ENCODE data around the gene TMEM165. TPM values are rescaled to one million over a fixed set of nuclear protein-coding genes. Genes with fewer than 3 reads are reported as not detected.
A peak's percentile ranks its signal among the peaks of the same experiment; 100 is the strongest.

TMEM165 gene
- total RNA-seq (114 TPM), polyA plus RNA-seq (ENCODE audit: insufficient read depth, low read depth, low replicate concordance) (43.2 TPM)
- long read RNA-seq, donor 1, transcript TMEM165-201 (6 exons, 1,928 nt): major isoform, 22 of 23 reads
- long read RNA-seq, donor 1, partial matches to known transcripts: 0 of 23 reads
- long read RNA-seq, donor 1, other reads (novel, unspliced or antisense): 0 of 23 reads
- long read RNA-seq, donor 2, transcript TMEM165-201 (6 exons, 1,928 nt): major isoform, 22 of 32 reads
- long read RNA-seq, donor 2, partial matches to known transcripts: 8 of 32 reads
- long read RNA-seq, donor 2, other reads (novel, unspliced or antisense): 0 of 32 reads
- long read RNA-seq, donor 3, transcript TMEM165-201 (6 exons, 1,928 nt): major isoform, 22 of 25 reads
- long read RNA-seq, donor 3, partial matches to known transcripts: 0 of 25 reads
- long read RNA-seq, donor 3, other reads (novel, unspliced or antisense): 0 of 25 reads
- long read RNA-seq, donor 4, transcript TMEM165-201 (6 exons, 1,928 nt): major isoform, 16 of 28 reads
- long read RNA-seq, donor 4, partial matches to known transcripts: 5 of 28 reads
- long read RNA-seq, donor 4, other reads (novel, unspliced or antisense): 5 of 28 reads
- long read RNA-seq, donor 5, partial matches to known transcripts: 0 of 4 reads
- long read RNA-seq, donor 5, other reads (novel, unspliced or antisense): 0 of 4 reads
- long read RNA-seq, donor 6, transcript TMEM165-201 (6 exons, 1,928 nt): major isoform, 14 of 17 reads
- long read RNA-seq, donor 6, partial matches to known transcripts: 0 of 17 reads
- long read RNA-seq, donor 6, other reads (novel, unspliced or antisense): 0 of 17 reads
- long read RNA-seq, donor 7, transcript TMEM165-201 (6 exons, 1,928 nt): major isoform, 94 of 131 reads
- long read RNA-seq, donor 7, partial matches to known transcripts: 8 of 131 reads
- long read RNA-seq, donor 7, other reads (novel, unspliced or antisense): 27 of 131 reads
- long read RNA-seq, donor 8, transcript TMEM165-201 (6 exons, 1,928 nt): major isoform, 16 of 21 reads
- long read RNA-seq, donor 8, partial matches to known transcripts: 5 of 21 reads
- long read RNA-seq, donor 8, other reads (novel, unspliced or antisense): 0 of 21 reads
- long read RNA-seq, donor 9, transcript TMEM165-201 (6 exons, 1,928 nt): major isoform, 9 of 27 reads
- long read RNA-seq, donor 9, partial matches to known transcripts: 18 of 27 reads
- long read RNA-seq, donor 9, other reads (novel, unspliced or antisense): 0 of 27 reads
- long read RNA-seq, donor 10, transcript TMEM165-201 (6 exons, 1,928 nt): major isoform, 13 of 58 reads
- long read RNA-seq, donor 10, partial matches to known transcripts: 42 of 58 reads
- long read RNA-seq, donor 10, other reads (novel, unspliced or antisense): 0 of 58 reads

GRCh38 chr4:55395529-55396307, at the start of gene TMEM165:
Gene TMEM165 (plus strand): TSS chr4:55395957. CDS start chr4:55396190, 233 bp downstream.
- no peaks in the 10 kb centered on the region for H3K9me3 ChIP-seq (ENCODE audit: control insufficient read depth in 2 of 3, insufficient read depth in 1 of 3, low read length in 3 of 3)
- H3K36me3 ChIP-seq (ENCODE audit: control insufficient read depth in 2 of 3, insufficient read depth in 3 of 3, low read length in 3 of 3): no peaks in the 10 kb centered on the region
- DNase-seq: peak; percentile 93 to 97 (median 95)
- FAIRE-seq: no peak
- H3K27ac ChIP-seq (ENCODE audit: low read depth in 2 of 2, low read length in 2 of 2): peak within 1 kb of the TSS; percentile 95 to 96
- no peak for TF ChIP-seq CTCF (IDR thresholded peaks at IDR 0.05; ENCODE audit: borderline replicate concordance, extremely low read depth, insufficient read depth)
- H3K9ac ChIP-seq (ENCODE audit: low read length in 3 of 3): peak within 1 kb of the TSS; percentile 68 to 98 (median 77)
- H3K4me1 ChIP-seq (ENCODE audit: control insufficient read depth in 2 of 3, insufficient read depth in 2 of 3, low read depth in 1 of 3, low read length in 3 of 3): peaks cover 0 to 8% (median 6%) of the 10 kb centered on the region in 3 donors
- no peaks in the 10 kb centered on the region for H3K27me3 ChIP-seq (ENCODE audit: control insufficient read depth, insufficient read depth, low read length)
- peak within 1 kb of the TSS; percentile 83 to 97 (median 88) for H3K4me3 ChIP-seq (ENCODE audit: low read length in 3 of 3)
- intact Hi-C loops (cut with DNase I): no loop called here

- peak within 1 kb of the TSS; percentile 80 to 94 (median 91) for H3K4me3 ChIP-seq (ENCODE audit: low read length in 3 of 3)
- TF ChIP-seq CTCF (IDR thresholded peaks at IDR 0.05; ENCODE audit: borderline replicate concordance, extremely low read depth, insufficient read depth): peak; percentile 84
- H3K36me3 ChIP-seq (ENCODE audit: control insufficient read depth in 2 of 3, insufficient read depth in 3 of 3, low read length in 3 of 3): no peaks in the 10 kb centered on the region
- peak within 1 kb of the TSS; percentile 94 to 95 for H3K27ac ChIP-seq (ENCODE audit: low read depth in 2 of 2, low read length in 2 of 2)
- DNase-seq (peak; percentile 91 to 94 (median 92)), FAIRE-seq (no peak)
- H3K9ac ChIP-seq (ENCODE audit: low read length in 3 of 3): peak within 1 kb of the TSS; percentile 54 to 93 (median 80)
- intact Hi-C loops (cut with DNase I): no loop called here
- no peaks in the 10 kb centered on the region for H3K27me3 ChIP-seq (ENCODE audit: control insufficient read depth, insufficient read depth, low read length)
- no peaks in the 10 kb centered on the region for H3K9me3 ChIP-seq (ENCODE audit: control insufficient read depth in 2 of 3, insufficient read depth in 1 of 3, low read length in 3 of 3)
- peaks cover 0 to 4% (median 0%) of the 10 kb centered on the region in 3 donors for H3K4me1 ChIP-seq (ENCODE audit: control insufficient read depth in 2 of 3, insufficient read depth in 2 of 3, low read depth in 1 of 3, low read length in 3 of 3)
Measured at GRCh38 chr4:55345980-55346850, 49.5 kb upstream of the TMEM165 start, which contains the start of gene SRD5A3. Gene SRD5A3 (plus strand): TSS chr4:55346242. CDS start chr4:55346337, 95 bp downstream.
